Sigmoid colon (tissue), 7 donors: ENCODE results near the gene GABRB1. TPM values are rescaled to one million over a fixed set of nuclear protein-coding genes. Genes with fewer than 3 reads are reported as not detected.

Source experiments
- DNase-seq: peaks from one replicate; pipeline ENCODE4 v3.0.0-alpha.2; 2019
- H3K27ac ChIP-seq, 4 donors: fragments of 200-600 bp; sonication (generic); one replicate each; pipeline ENCODE4 v1.5.1; 2016 to 2019; ENCODE audit warnings: mild to moderate bottlenecking in 1 of 4
- H3K27me3 ChIP-seq, 3 donors: fragments of 200-600 bp; sonication (generic); one replicate each; pipeline ENCODE4 v1.5.1; 2019; ENCODE audit warnings: mild to moderate bottlenecking in 1 of 3
- H3K36me3 ChIP-seq, 4 donors: fragments of 200-600 bp; sonication (generic); one replicate each; pipeline ENCODE4 v1.5.1; 2016 to 2019
- H3K4me1 ChIP-seq, 4 donors: fragments of 200-600 bp; sonication (generic); one replicate each; pipeline ENCODE4 v1.5.1; 2017 to 2019
- H3K4me3 ChIP-seq, 4 donors: fragments of 200-600 bp; sonication (generic); one replicate each; pipeline ENCODE4 v1.5.1; 2017 to 2019; ENCODE audit warnings: mild to moderate bottlenecking in 2 of 4, moderate library complexity in 1 of 4
- H3K9me3 ChIP-seq, 4 donors: fragments of 200-600 bp in 3 of 4; sonication (generic) in 3 of 4; one replicate each; pipeline versions ENCODE4 v1.5.1 to v1.6.1; 2013 to 2019
- EP300 ChIP-seq, 4 donors: sonication (generic); formaldehyde crosslinking; IDR thresholded peaks; one replicate each; pipeline ENCODE4 v1.6.1; 2017; ENCODE audit warnings: antibody characterized with exemption in 4 of 4
- POLR2A ChIP-seq, 2 donors: fragments of 450-650 bp; IDR thresholded peaks; one replicate each; pipeline ENCODE4 v1.6.1; 2016; ENCODE audit warnings: antibody characterized with exemption in 2 of 2, mild to moderate bottlenecking in 2 of 2, moderate library complexity in 2 of 2
- POLR2AphosphoS5 ChIP-seq, 4 donors: sonication (generic); formaldehyde crosslinking; IDR thresholded peaks; one replicate each; pipeline ENCODE4 v1.6.1; 2017; ENCODE audit warnings: antibody characterized with exemption in 4 of 4
- WGBS, 2 donors: extraction: QIAGEN DNeasy Blood & Tissue Kit; methylation state at CpG; one replicate each; pipeline ENCODE4 v1.1.7; 2013; 5-methylcytosine and 5-hydroxymethylcytosine counted together
- intact Hi-C: fragments of 100-400 bp; cut with DNase I; formaldehyde crosslinking; loops from one replicate; pipeline ENCODE4 v1.15.1; 2023
- polyA plus RNA-seq, 3 donors: library from polyadenylated mRNA; stranded (reverse); fragments of 200-250 nt; gene quantifications; one replicate each; pipeline ENCODE4 v1.2.3, GENCODE V29; 2013
- total RNA-seq, 4 donors: library from RNA; depleted of rRNA; stranded (reverse); fragments of >200 nt; gene quantifications; one replicate each; pipeline ENCODE4 v1.1.0, GENCODE V29; 2016
- TF ChIP-seq, protein P1 (sequence below), 4 experiments: fragments of 450-650 bp in 3 of 4; fragments of 200-600 bp in 1 of 4; IDR thresholded peaks; one replicate each; pipeline ENCODE4 v1.5.1; 2016 to 2019; ENCODE audit warnings: antibody characterized with exemption in 4 of 4, mild to moderate bottlenecking in 3 of 4, moderate library complexity in 2 of 4
- donor health status: healthy with polysubstance abuse.
- donor health status: Bipolar disorder and iron deficiency.
- donor health status: healthy.

Gene GABRB1
- total and polyA plus RNA-seq, 7 donors = 0.22 to 1.7 (median 0.49) TPM; not detected in 2

DNA sequence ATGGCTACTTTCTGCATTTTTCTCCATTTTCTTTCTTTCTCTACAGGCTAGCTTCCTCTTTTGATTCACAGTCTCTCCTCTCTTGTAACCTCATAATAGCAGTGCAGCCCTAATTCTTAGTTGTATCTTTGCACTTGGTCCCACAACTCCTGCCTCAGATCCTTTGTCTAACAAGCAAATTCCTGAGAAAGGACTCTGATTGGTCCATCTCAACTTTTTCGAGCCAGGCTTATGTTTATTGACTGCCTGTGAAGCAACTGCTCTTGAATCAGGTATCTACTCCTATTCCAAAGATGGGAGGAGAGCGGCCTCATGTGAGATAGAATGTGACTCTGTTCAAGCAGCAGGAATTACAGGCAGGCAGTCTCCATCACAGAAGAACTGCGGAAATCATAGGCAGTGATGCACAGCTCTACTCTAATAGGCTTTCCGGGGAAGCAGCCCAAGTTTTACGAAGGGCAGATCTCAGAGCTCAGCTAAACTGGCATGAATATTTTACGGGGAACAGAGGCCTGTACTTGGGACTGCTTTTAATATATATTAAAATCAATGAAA, 123.5 kb downstream of the GABRB1 start:
- intact Hi-C loops = no loop called here
- Histone ChIP-seq H3K36me3 (no peaks in the 10 kb centered on the region), H3K4me1 (no peaks in the 10 kb centered on the region), H3K9me3 (no peaks in the 10 kb centered on the region), H3K27me3 (no peaks in the 10 kb centered on the region), H3K27ac (no peak overlapping the region), H3K4me3 (no peak overlapping the region)
- no peak for TF ChIP-seq POLR2A (IDR thresholded peaks at IDR 0.05)
- DNase-seq = no peak
- 81 to 85% methylated on average over 6 of the region's 6 CpGs for WGBS, 2 donors

DNA sequence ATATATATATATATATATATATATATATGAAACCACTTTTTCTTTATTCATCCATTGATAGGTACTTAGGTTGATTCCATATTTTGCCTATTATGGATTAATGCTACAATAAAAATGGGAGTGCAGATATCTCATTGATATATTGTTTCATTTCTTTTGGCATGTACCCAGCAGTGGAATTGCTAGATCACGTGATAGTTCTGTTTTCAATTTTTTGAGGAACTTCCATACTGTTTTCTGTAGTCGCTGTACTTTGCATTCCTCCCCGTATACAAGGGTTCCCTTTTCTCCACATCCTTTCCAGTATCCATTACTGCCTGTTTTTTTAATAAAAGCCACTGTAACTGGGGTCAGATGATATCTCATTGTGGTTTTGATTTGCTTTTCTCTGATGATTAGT, 124.6 kb downstream of the GABRB1 start:
- H3K27me3 ChIP-seq = no peaks in the 10 kb centered on the region
- 68 to 75% methylated on average over 3 of the region's 3 CpGs for WGBS, 2 donors
- H3K9me3 ChIP-seq = no peaks in the 10 kb centered on the region
- H3K36me3 ChIP-seq = no peaks in the 10 kb centered on the region
- H3K4me3 ChIP-seq = no peak overlapping the region
- no peaks in the 10 kb centered on the region for H3K4me1 ChIP-seq
- intact Hi-C loops = no loop called here
- DNase-seq = no peak
- H3K27ac ChIP-seq = no peak overlapping the region
- TF ChIP-seq POLR2A (IDR thresholded peaks at IDR 0.05) (no peak), EP300 (IDR thresholded peaks at IDR 0.05) (no peak), POLR2AphosphoS5 (IDR thresholded peaks at IDR 0.05) (no peak)
- TF ChIP-seq, protein P1, sequence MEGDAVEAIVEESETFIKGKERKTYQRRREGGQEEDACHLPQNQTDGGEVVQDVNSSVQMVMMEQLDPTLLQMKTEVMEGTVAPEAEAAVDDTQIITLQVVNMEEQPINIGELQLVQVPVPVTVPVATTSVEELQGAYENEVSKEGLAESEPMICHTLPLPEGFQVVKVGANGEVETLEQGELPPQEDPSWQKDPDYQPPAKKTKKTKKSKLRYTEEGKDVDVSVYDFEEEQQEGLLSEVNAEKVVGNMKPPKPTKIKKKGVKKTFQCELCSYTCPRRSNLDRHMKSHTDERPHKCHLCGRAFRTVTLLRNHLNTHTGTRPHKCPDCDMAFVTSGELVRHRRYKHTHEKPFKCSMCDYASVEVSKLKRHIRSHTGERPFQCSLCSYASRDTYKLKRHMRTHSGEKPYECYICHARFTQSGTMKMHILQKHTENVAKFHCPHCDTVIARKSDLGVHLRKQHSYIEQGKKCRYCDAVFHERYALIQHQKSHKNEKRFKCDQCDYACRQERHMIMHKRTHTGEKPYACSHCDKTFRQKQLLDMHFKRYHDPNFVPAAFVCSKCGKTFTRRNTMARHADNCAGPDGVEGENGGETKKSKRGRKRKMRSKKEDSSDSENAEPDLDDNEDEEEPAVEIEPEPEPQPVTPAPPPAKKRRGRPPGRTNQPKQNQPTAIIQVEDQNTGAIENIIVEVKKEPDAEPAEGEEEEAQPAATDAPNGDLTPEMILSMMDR (IDR thresholded peaks at IDR 0.05) = no peak

DNA sequence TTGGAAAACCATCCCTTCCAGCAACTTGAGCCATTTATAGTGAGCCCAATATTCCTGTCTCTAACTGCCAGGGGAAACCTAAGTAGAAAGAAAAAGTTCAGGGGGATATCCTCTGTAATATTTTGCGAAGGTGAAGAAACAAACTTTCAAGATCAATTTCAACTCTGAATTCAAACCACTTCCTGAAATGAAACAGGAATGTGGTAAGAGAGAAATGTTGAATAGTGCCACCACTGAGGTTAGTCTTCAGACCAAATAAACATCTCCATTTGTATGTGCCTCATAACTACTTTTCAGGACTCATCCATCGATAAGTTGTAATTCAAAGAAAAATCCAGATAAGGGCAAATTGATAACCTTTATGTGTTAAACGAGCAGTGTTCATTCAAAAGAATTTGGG, 128.7 kb downstream of the GABRB1 start:
- TF ChIP-seq, protein P1 (IDR thresholded peaks at IDR 0.05) = no peak
- TF ChIP-seq POLR2AphosphoS5 (IDR thresholded peaks at IDR 0.05) (no peak), POLR2A (IDR thresholded peaks at IDR 0.05) (no peak), EP300 (IDR thresholded peaks at IDR 0.05) (no peak)

DNA sequence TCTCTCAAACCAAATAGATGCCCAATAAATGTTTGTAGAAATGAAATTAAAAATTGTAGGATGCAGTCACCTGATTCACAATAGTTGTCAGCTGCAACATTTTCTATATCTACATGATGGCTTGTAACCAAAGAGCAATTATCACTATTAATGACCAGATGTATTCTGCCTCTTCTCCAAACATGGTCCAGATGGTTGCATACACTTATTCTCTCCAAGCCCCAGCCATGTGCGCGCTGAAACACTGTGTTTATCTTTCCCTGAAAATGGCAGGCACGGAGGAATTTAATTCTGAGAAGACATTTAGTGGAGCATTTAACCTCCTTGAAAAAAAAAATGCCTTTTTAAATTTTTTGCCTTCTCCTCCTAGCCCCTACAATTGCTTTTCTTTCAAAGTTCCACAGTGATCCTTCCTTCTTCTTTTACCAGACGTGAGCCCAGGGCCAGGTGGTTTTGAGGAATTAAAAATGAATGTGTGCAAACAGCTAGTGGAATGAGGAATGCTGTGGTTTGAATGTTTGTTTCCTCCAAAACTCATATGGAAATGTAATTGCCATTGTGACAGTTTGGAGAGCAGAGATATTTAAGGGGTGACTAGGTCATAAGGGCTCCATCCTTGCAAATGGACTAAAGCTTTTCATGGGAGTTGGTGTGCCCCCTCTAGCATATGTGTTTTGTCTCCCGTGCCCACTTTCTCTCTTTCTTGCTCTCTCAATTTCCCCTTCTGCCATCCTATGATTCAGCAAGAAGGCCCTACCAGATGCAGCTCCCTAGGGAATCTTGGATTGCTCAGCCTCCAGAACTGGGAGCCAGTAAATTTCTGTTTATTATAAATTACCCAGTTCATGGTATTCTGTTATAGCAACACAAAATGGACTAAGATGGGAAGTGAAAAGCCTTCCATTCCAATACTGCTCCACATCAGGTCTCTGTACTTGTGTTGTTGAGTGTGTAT, 136.0 kb downstream of the GABRB1 start:
- WGBS, 2 donors = 71 to 81% methylated on average over 5 of the region's 5 CpGs
- intact Hi-C loops = no loop called here
- Histone ChIP-seq H3K27ac (no peak overlapping the region), H3K36me3 (no peaks in the 10 kb centered on the region), H3K4me3 (no peak overlapping the region), H3K4me1 (no peaks in the 10 kb centered on the region), H3K27me3 (no peaks in the 10 kb centered on the region), H3K9me3 (no peaks in the 10 kb centered on the region)
- DNase-seq = no peak
- TF ChIP-seq EP300 (IDR thresholded peaks at IDR 0.05) = no peak
- TF ChIP-seq, protein P1 (IDR thresholded peaks at IDR 0.05) = no peak
- TF ChIP-seq POLR2AphosphoS5 (IDR thresholded peaks at IDR 0.05) = no peak
- no peak for TF ChIP-seq POLR2A (IDR thresholded peaks at IDR 0.05)

More for the DNA sequence above, 128.7 kb downstream of the GABRB1 start:
- H3K9me3 ChIP-seq = no peaks in the 10 kb centered on the region
- H3K27ac ChIP-seq = no peak overlapping the region
- H3K27me3 ChIP-seq = no peaks in the 10 kb centered on the region
- 66 to 74% methylated on average over 3 of the region's 3 CpGs for WGBS, 2 donors
- no peaks in the 10 kb centered on the region for H3K4me1 ChIP-seq
- no peak for DNase-seq
- H3K36me3 ChIP-seq = no peaks in the 10 kb centered on the region
- intact Hi-C loops = no loop called here
- H3K4me3 ChIP-seq = no peak overlapping the region

DNA sequence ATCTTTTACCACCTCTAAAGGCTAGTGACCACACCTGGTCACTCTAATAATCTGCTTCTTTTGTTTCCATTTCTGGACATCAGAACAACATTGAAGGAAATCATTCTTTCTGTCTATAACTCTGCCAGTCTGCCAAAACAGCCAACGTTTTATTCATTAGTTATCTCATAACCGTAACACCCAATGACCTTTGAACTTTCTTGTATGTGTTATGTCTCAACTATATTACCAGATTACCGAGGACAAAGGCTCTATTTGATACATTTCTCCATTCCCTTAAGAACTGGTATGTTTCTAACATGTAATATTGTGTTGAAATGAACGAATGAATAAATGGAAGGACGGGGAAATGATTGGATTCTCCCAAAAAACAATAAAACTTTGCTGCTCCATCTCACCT, 152.7 kb downstream of the GABRB1 start:
- Histone ChIP-seq H3K4me1 (no peaks in the 10 kb centered on the region), H3K27ac (no peak overlapping the region), H3K9me3 (no peaks in the 10 kb centered on the region), H3K4me3 (no peak overlapping the region), H3K36me3 (no peaks in the 10 kb centered on the region), H3K27me3 (no peaks in the 10 kb centered on the region)
- intact Hi-C loops = no loop called here
- no peak for TF ChIP-seq POLR2AphosphoS5 (IDR thresholded peaks at IDR 0.05)
- no peak for TF ChIP-seq POLR2A (IDR thresholded peaks at IDR 0.05)
- TF ChIP-seq, protein P1 (IDR thresholded peaks at IDR 0.05) = no peak
- TF ChIP-seq EP300 (IDR thresholded peaks at IDR 0.05) = no peak
- 18 to 59% methylated on average over 5 of the region's 5 CpGs for WGBS, 2 donors
- no peak for DNase-seq
